Osteocyte (in vitro differentiated cells): Measurements from ENCODE around the gene WWP2. TPM values are rescaled to one million over a fixed set of nuclear protein-coding genes. Genes with fewer than 3 reads are reported as not detected.

Experiments
- microRNA-seq: library from miRNA; unstranded; fragments of <30 nt; microRNA quantifications from one replicate; pipeline ENCODE4 v1.1.0, GENCODE V29; 2020; ENCODE audit not compliant: unreplicated experiment
- total RNA-seq: library from RNA; stranded (reverse); gene quantifications from 2 replicates; pipeline ENCODE4 v1.2.1, GENCODE V29; 2021

WWP2 gene
- total RNA-seq, 1 donor from 2014 or later = 36.2 TPM

Small RNA genes lying within 50 kb of the gene (microRNA-seq; reads per million reads assigned to microRNA genes)
- gene MIR140 = 6,017 reads per million, percentile 91 among the genes with 10 or more reads in this experiment

Other genes with a start within 250 kb of the WWP2 start
- gene NFAT5, start 196.4 kb upstream of the WWP2 start, total RNA-seq = 55.0 and 57.3 TPM in 2 replicates
- 389 and 470 TPM in 2 replicates for gene NQO1, start 35.8 kb upstream of the WWP2 start, total RNA-seq
- gene NOB1, start 7.4 kb upstream of the WWP2 start, total RNA-seq = 41.9 and 43.3 TPM in 2 replicates
- 1.1 and 1.2 TPM in 2 replicates for gene CLEC18A, start 189.0 kb downstream of the WWP2 start, total RNA-seq